Hypothalamus (tissue), 51 donors: Measurements from ENCODE around the gene RTN4RL2.
A peak's percentile ranks its signal among the peaks of the same experiment; 100 is the strongest.
"Not testable (repeated sequence)": the region's sequence is repeated elsewhere in the genome, so short reads cannot be mapped to it uniquely, and the experiment has no call there.

Experiments used
- DNase-seq, 51 donors: peaks; one replicate each; lab custom pipeline; 2025; lab: John Stamatoyannopoulos, UW

Gene RTN4RL2

DNA sequence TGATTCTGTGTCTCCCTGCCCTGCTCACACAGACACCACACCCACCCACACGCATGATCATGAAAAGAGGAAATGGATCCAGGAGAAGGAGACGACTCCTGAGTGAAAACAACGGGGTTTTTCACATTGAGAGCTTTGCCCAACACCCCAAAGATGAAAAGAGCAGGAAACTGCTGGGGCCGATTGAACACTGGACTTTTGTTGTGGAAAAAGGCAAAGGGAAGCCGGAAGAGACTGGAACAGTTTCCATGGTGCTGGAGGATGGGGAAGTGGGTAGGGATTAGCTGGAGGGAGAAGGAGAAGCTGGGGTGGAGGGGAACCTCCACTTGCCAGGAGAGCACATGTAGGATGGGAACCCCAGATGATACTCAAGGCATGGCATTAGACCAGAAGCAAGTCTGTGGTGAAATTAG lies 28.2 kb upstream of the RTN4RL2 start:
- DNase-seq: peak in 8 of 51 donors; percentile 1 to 34 (median 8)

- peak in 1 of 51 donors; percentile 6 for DNase-seq
Measured at GRCh38 chr11:57432714-57433163, 27.6 kb upstream of the RTN4RL2 start.

- DNase-seq: no peak
Measured at GRCh38 chr11:57434640-57435546, 25.4 kb upstream of the RTN4RL2 start.

DNA sequence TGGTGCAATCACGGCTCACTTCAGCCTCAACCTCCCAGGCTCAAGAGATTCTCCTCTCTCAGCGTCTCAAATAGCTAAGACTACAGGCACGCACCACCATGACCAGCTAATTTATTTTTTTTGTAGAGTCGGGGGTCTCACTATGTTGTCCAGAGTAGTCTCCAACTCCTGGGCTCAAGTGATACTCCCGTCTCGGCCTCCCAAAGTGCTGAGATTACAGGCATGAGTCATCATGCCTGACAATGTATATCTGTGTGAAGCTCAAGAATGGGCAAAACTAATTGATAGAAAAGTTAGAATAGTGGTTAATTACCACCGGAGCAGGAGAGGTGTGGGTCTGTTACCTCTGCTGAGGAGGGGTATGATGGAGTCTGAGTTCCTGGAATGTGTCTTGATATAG lies 24.3 kb upstream of the RTN4RL2 start:
- DNase-seq: no peak

DNA sequence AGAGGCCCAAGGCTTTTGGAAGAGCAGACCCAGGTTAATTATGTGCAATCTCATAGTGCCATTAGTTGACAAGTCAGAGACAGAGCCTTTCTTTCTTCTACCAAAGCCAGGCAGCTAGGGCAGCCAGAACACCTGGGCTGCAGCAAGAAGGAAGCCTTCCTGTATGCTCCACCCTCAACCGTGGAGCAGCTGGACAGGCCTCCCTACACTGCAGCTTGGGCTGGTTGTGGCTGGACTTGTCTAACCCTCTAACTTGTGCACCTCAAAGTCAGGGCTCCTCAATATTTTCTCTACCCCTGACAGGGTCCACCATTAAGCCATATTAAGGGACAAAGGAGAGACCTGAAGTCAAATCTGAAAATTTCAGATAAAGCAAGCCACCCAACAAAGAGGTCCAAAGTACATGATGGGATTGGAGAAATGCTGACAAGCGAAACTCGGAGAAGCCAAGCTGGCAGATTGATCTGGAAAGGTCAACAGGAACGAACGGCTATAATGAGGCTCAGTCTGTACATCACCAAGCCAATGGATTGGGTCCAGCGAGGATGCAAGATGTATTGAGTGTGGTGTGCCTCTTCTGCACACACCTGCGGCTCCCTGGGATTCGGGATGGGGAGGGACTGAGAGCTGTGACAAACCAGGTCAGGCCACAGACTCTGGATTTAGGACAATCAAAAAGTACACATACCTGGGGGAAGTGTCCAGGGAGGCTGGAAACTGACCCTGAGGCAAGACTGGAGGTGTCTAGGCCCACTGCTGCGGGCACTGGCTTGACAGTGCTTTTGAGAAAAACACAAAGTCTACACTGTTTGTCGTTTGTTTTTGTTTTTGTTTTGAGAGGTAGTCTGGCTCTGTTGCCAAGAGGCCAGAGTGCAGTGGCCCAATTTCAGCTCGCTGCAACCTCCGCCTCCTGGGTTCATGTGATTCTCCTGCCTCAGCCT lies 21.7 kb upstream of the RTN4RL2 start:
- DNase-seq: no peak

DNA sequence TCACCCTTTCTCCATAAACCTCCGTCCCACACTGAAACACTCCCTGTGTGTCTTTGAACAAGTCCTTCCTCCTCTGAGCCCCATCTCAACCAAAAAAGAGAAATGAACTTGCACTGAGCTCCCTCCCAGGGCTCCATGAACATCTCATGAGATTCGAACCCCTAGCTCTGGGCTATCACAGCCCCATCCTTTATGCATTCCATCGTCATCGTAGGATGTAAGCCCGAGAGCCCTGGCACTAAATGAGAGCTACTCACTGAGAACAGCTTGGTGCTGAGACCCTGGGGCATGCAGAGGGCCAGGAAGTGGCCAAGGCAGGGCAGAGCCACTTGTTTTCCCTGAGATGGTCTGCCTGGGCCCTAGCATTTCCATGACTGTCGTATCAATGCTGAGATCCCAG lies 20.5 kb upstream of the RTN4RL2 start:
- no peak for DNase-seq

- DNase-seq: no peak
Measured at GRCh38 chr11:57440744-57441414, 19.4 kb upstream of the RTN4RL2 start.

- no peak for DNase-seq
Measured at GRCh38 chr11:57444362-57445121, 15.8 kb upstream of the RTN4RL2 start.

- DNase-seq: not testable (repeated sequence)
Measured at GRCh38 chr11:57445122-57445394, 15.3 kb upstream of the RTN4RL2 start.

DNA sequence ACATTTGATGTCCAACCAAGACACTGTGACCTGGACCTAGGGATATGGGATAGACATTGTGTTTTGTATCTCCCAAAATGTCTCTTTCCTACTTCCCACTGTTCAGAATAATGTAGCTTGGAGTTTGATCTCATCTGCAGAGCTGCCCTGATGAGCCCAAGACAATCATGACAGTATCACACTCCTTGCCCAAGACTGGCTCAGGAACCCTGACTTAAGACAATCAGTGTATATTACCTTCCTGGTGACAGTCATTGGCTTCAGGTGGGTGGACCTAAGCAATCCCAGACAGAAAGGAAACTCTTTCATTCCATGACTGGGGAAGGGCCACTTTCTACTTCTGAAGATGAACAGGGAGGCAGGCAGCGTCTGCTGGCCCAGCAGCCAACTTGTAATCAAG lies 14.3 kb upstream of the RTN4RL2 start:
- no peak for DNase-seq

GRCh38 chr11:57453543-57454177 lies 6.7 kb upstream of the RTN4RL2 start:
- no peak for DNase-seq

- peak; percentile 15 to 90 (median 73) for DNase-seq
Measured at GRCh38 chr11:57456960-57457642, 3.2 kb upstream of the RTN4RL2 start.

DNA sequence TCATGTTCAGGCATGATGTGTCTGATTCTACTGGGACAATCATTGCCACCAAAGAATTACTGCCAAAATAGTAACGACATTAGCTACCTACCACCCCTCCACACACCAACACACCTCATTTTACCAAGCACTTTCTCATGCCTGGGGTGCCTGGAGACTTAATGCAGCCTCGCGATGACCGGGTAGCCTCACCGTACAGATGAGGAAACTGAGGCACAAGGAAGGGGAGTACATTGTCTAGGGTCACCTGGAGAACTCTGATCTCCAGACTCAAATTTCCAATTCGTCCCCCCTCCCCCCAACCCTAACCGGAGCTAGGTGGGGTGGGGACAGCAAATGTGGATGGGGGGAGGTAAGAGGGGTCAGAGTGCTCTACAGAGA lies 2.7 kb upstream of the RTN4RL2 start:
- DNase-seq: no peak

DNA sequence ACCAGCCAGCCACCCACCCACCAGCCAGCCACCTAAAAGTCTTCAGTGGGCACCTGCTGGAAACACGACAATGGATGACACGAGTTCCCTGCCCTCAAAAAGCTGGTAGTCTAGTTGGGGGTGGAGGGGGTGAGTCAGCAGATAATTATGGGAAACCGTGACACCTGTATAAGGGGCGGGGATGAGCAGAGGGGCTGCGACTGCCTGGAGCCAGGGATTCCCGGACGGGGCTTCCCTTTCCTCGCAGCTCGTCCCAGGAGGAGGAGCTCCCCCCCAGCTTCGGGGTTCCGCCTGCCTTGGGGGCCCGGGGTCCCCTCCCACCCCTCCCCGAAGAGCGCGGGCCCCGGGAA lies 2.3 kb upstream of the RTN4RL2 start:
- DNase-seq: no peak

DNA sequence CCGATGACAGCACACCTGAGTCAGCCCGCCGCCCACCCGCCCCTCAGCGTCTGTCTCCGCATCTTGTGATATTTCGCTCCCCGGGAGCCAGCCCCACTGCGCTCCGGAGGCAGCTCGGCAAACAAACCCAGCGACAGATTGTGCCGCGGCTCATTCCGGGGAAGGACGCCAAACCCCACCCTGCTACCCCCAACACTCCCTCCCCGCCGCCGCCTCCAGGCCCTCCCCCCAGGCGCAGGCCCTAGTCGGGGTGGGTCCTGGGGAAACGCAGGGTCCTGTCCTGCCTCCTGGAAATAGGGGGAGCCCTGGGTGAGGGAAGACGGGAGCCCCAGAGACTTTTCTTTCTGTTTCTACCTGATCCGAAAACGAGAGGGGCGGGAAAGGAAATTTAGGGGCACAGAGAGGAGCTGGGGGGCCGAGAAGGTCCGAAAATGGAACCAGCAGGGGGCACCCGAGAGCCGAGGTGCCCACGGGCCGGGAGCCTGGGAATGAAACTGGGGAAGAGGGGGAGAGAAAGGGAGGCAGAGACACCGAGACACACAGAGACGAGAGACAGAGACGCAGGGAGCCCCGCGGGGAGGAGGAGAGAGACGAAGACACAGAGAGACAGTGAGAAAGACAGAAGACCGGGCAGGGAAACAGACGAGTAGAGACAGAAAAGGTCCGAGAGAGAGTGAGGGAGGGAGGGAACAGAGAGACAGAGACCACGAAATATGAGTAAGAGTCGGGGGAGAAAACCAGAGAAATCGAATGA lies 1.7 kb upstream of the RTN4RL2 start:
- peak in 9 of 51 donors; percentile 8 to 79 (median 26) for DNase-seq

DNA sequence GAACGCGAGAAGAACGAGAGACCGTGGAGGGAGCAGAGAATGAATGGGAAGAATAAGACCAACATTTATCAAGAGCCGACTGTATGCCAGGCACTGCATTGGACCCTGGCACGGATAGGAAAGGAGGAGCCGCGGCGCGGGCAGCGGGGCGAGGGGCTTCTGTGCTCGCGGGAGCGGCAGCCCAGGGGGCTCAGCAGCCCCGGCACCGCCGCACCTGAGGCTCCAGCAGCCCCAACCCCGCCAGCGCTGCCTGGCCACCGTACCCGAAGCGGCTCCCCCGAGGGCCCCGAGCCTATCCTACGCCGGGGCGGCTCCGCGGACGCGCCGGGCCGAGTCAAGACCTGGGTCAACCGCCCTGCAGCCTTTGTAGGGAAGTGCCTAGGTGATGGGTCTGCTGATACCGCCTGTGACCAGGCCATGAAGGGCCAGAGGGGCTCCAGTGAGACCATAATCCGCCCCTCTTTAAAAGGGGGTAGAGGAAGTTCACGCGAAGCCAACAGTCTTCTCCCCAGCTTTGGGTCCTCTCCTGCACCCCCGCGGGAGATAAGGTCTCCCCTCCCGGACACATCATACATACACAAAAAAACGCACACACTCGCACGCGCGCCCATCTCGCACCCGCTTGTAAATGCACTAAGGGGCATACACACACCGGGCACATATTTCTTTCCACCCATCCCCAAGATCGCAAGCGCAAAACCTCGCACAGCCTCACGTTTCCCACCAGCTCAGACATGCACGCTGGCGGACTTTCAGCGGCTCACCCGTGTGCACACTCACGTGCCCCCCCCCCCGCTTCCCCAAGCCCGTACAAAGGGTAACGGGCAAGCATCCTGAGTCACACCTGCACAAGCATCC lies 935 bp upstream of the RTN4RL2 start:
- DNase-seq: peak in 1 of 51 donors; percentile 30
